Left renal pelvis (tissue), 4 donors: ENCODE data around the gene OGFR. TPM values are rescaled to one million over a fixed set of nuclear protein-coding genes. Genes with fewer than 3 reads are reported as not detected.

Source experiments
- DNase-seq, 4 donors: peaks; one replicate each; pipeline ENCODE4 v3.0.0-alpha.2; 2013; ENCODE audit warnings: low read depth in 4 of 4, low spot score in 3 of 4
- polyA plus RNA-seq, 4 donors: library from polyadenylated mRNA; unstranded; fragments of 120-200 nt; gene quantifications; one replicate each; pipeline ENCODE4 v1.2.1, GENCODE V29; 2013; ENCODE audit not compliant: insufficient read length in 4 of 4

The OGFR gene
- polyA plus RNA-seq, 4 donors = 20.6 to 36.1 (median 26.8) TPM

DNA sequence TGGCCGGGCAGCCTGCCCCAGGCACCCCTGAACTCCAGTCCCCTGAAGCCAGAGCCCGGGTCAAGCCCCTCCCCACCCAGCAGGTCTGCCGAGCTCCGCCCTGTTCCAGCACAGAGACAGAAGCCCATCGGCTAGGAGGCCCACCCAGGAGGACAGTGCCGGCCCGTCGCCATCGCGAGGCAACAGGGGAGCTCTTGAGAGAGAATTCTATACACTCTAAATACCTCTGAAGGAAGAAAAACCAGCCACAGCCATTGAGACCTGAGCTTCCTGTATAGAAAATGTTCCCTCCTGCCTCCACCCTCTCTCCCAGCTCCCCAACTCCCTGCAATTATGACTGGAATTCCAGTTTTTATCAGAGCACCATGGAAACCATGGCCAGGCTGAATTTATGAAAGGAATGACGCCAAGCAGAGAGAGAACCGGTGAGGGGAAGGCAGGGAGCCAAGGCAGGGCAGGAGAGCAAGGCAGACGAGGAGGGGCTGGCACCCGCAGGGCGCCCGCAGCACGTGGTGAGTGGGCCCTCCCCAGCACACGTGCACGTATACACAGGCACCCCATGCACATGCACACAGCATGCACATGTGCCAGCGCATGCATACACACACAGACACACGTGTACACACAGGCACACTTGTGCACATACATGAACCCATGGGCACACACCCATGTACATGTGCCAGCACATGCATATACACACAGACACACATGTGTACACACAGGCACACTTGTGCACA is 35.9 kb upstream of the OGFR start:
- DNase-seq = no peak

DNA sequence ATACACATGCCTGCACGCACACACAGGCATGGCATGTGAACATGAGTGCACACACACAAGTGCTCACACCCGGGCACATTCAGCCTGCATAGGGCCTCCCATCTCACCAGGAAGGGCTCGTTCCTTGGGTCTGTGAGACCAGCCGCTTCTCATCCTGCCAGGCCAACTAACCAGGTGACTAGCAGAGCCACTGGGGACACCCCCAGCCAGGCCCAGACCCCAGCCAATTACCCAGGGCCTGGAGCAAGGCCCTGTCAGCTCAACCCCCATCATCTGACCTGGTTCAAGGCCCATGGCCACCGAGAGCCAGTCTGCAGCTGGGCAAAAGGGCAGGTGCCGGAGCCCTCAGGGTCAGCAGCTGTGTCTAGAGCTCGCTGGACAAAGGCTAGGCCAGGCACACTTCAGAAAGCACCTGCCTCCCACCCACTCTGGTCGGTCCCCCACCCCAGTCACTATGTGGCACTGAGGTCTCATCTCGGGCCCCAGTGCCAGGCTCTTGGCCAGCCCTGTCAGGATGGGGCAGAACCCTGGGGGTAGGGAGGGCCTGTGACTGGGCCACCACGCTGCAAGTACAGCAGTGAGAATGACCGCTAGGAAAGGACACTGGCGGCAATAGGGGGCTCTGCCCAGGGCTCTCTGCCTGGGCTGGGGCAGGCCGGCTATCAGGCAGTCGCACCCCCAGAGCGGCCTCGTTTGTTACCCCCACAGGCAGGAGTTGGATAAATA is 35.1 kb upstream of the OGFR start:
- no peak for DNase-seq

GRCh38 chr20:62770111-62770910 is 34.3 kb upstream of the OGFR start:
- DNase-seq = no peak

DNA sequence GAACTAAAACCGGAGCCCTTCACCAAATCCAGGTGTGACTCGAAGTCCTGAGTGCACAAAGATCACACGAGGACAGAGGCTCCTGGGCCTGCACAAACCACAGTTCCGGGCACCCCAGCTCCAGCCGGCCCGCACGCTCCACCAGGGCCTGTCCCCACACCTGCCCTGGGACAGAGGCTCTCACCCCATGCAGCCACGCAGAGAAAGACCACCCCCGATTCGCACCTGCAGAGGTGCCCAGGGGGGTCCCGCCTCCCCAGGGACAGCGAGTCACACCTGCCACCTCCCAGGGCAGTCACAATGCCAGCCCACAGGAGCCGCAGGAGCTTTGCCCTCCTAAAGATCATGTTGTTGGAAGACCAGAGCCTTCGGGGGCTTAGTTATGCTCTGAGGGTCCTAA is 33.7 kb upstream of the OGFR start:
- DNase-seq = no peak

DNA sequence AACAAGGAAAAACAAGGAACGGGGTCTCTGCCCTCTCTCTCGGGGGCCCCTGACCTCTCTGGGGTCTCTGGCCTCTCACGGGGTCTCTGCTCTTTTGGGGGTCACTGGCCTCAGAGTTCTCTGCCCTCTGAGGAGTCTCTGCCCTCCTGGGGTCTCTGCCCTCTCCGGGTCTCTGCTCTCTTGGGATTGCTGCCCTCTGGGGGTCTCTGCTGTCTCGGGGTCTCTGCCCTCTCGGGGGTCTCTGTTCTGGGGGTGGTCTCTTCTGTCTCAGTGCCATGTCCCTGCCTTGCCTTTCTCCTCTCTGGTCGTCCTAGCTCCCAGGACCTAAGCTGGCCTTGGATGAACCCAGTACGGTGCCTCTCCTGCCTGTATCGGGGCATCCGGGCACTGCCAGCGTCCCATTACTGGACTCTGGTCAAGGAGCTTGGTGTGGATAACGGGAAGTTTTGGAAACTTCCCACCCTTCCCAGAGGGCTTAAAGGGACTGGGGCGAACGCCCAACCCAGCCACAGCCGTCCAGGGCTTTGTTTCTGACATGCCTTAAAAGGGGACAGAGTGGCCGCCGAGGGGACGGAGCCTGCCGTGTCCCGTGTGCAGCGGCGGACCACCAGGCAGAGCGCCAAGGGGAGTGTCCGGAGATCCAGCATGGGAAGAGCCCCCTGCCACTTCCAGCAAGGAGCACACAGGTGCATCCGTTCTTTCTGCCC is 33.1 kb upstream of the OGFR start:
- no peak for DNase-seq

- no peak for DNase-seq
Measured at GRCh38 chr20:62772103-62772611, 32.5 kb upstream of the OGFR start.

DNA sequence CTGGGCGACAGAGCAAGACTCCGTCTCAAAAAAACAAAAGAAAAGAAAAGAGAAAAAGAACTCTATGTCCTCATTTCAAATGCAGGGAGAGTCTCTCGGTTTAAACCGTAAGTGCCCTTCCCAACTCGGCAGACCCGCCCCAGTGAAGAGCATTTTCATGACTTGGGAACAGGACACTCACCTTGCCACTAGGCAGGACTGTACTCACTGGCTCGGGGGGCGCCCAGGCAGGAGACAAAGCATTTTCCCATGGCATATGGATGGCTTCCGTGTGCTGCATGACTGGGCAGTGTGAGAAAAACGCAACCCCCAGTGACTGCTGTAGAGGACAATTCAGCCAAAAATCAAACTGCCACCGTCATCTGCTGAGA is 32.0 kb upstream of the OGFR start:
- DNase-seq = no peak

DNA sequence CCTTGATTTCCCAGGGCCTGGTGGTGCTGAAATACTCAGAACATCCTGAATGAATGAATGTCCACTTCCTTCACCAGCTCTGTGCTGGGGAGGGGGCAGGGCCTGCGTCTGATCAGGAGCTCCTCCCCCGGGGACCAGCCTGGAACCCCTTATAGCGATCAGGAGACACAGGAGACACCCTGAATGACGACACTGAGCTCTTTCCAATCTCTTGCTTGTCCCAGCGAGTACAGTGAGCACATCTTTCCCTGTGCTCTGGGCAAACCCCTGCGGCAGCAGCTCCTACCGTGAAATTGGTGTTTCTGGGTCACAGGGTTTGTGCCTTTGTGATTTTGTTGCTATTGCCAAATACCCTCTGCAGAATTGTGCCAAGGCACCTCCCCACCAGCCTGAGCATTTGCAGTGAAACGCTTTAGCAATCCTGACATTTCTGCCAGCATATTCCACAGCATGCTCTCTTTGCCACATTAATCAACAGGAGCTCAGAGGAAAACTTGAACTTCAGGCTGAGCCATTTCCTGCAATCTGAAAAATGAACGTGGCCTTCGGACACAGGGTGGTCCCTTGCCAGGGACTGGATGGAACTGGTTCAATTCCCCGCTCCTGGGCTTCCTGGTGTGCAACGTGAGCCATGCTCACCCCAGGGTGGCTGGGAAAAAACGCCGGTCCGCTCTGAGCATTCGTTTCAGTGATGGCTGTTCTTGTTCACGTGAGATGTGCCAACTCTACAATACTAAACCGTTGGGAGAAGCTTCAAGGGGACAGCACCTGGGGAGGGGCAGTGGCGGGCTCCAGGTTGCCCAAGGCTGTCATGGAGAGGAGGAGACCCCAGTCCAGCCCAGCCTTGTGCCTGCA is 31.4 kb upstream of the OGFR start:
- DNase-seq = no peak

DNA sequence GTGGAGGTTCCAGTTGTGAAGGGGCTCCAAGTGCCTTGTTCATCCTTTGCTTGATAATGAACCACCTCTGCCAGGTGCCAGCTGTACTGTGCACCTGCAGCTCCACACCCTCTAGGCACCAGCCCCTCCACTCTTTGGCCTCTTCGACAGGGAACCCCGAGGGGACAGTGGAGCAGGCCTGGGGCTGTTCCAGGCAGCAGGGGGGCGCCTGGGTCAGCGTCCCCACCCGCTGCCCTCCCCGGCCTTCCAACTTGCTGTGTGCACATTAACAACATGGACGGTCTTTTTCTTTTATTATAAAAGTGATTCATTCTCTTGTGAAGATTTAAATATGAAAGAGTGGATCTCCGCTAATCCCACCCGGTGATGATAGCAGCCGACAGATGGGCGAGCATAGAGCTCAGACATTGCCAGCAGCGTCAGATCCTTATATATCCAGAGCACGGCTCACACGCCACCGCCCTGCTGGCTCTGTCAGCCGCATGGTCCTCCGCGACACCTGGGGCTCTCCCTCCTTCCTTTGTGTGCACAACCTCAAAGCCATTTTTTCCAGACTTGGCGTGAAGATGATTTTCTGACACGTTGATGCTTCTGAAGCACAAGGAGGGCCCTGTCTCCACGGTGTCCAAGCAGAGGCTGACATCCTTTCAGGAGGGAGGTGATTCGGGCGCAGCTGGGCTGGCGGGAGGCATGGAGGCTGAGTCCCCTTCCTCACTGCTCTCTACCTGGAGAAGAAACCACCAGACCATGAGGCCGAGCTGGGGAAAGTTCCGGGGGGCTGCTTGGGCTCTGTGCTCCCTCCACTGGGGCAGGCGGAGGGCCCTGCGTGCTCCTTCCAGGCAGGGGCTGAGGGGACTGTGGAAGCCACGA is 30.6 kb upstream of the OGFR start:
- DNase-seq = no peak

GRCh38 chr20:62774762-62775161 is 29.9 kb upstream of the OGFR start:
- DNase-seq = no peak

- DNase-seq = no peak
Measured at GRCh38 chr20:62775206-62775605, 29.4 kb upstream of the OGFR start.

DNA sequence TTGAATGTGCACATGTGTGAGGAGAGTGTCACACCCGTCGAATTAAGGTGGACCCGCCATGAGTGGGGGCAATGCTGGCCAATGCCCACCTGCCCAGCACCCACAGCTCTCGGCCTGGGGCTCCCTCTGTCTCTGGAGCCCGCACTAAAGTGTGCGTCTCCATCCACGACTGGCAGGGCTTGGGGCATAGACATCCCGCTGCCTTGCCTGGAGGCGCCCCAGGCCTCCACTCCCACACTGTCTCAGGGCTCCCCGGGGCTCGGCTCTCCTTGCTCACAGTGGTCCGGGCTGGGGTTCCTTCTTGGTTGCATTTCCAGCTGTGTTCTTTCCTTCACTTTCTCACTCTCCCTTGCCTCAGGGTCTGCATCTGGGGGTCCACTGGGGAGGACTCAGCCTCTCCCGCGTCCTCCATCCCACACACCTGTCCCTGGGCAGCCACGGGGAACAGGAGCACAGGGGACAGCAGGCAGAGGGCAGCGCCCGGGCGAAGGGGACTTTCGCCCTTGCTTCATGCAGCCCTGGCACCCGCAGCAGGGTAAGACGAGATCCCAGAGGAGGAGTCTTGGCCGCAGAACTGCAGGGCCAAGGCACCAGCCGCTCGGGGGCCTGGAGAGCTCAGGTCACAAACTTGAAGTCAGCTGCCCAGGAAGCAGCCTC is 28.5 kb upstream of the OGFR start:
- DNase-seq = no peak

- DNase-seq = no peak
Measured at GRCh38 chr20:62776692-62777527, 27.7 kb upstream of the OGFR start.

GRCh38 chr20:62777528-62777830 is 27.2 kb upstream of the OGFR start:
- no peak for DNase-seq

GRCh38 chr20:62778058-62778457 is 26.6 kb upstream of the OGFR start:
- DNase-seq = no peak

- no peak for DNase-seq
Measured at GRCh38 chr20:62778601-62779416, 25.8 kb upstream of the OGFR start.

GRCh38 chr20:62779417-62779685 is 25.3 kb upstream of the OGFR start:
- no peak for DNase-seq
